Hair follicular keratinocyte (primary cell): ENCODE measurements around the gene SLC7A5. TPM values are rescaled to one million over a fixed set of nuclear protein-coding genes. Genes with fewer than 3 reads are reported as not detected.

Experiments used
- total RNA-seq: library from RNA; depleted of rRNA; stranded (reverse); fragments of >200 nt; gene quantifications from 2 replicates; pipeline ENCODE4 v1.2.3, GENCODE V29; 2015

The SLC7A5 gene
- 873 and 981 TPM in 2 replicates for total RNA-seq

GRCh38 chr16:87869061-87869878, at the start of gene SLC7A5:
Gene SLC7A5, minus strand, starts transcription at chr16:87869507. Its CDS starts 85 bp downstream, at chr16:87869422.

Other genes with a start within 250 kb of the SLC7A5 start
- 14.8 and 28.3 TPM in 2 replicates for gene KLHDC4, start 103.5 kb downstream of the SLC7A5 start, total RNA-seq
- not detected in 2 replicates for gene CA5A, start 67.0 kb upstream of the SLC7A5 start, total RNA-seq
- 11.2 and 12.1 TPM in 2 replicates for gene BANP, start 81.9 kb upstream of the SLC7A5 start, total RNA-seq